GM12891 (cell line): ENCODE data around the gene BEST2.

Experiments
- PAX5 ChIP-seq: IDR thresholded peaks from 2 replicates; pipeline ENCODE4 v1.6.1; 2011; ENCODE audit warnings: low read length, moderate library complexity, mild to moderate bottlenecking; ENCODE audit not compliant: insufficient read depth, severe bottlenecking
- POLR2A ChIP-seq: IDR thresholded peaks from 2 replicates; pipeline ENCODE4 v1.6.1; 2011; ENCODE audit warnings: low read depth, low read length, control low read depth

DNA sequence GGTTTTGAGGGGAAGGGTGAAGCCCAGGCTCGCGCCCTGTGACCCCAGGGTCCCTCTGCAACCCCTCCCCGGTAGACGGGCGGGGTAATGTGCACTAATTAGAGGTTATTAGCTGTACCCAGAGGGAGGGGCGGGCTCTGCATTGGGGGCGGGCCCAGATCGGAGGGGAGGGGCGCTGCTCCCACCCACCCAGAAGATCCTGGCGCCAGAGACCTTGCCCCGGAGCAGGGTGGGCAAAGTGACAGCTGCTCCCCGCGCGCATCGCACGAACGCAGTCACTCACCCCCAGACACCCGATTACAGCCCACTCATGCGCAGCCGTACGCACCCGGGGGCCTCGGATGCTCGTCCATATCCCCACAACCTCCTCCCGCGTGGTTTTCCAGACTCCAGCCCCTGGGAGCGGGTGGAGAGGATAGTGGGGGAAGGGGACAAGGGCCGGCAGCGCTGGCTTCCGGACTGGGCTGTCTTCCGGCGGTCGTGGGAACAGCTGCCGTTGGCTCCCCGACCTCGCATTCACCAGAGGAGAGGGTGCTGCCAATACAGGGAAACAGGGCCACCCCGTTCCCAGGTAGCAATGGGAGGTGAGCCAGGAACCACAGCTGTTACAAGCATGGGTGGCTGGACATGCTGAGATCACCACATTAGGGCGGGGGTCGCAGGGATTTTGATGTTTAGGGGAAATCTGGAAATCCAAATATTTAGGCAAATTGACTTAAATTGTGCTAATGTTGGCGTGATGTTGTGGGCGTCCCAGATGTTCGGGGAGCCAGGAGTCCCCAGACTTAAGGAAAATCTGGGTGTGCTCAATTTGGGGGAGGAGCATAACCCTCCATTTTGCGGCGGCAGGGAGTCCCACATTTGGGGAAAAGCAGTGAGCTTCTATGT, 26.7 kb downstream of the BEST2 start:
- TF ChIP-seq POLR2A = peak; percentile 54
- TF ChIP-seq PAX5 = no peak
